Suprapubic skin (tissue), 3 donors: Measurements from ENCODE around the gene MTMR12.

Experiments
- POLR2AphosphoS5 ChIP-seq, 3 donors: sonication (generic); formaldehyde crosslinking; IDR thresholded peaks; one replicate each; pipeline ENCODE4 v1.6.1; 2017; ENCODE audit warnings: antibody characterized with exemption in 3 of 3
- TF ChIP-seq, protein P1 (sequence below), 2 donors: fragments of 200-600 bp in 1 of 2; fragments of 450-650 bp in 1 of 2; sonication (generic) in 1 of 2; IDR thresholded peaks; one replicate each; pipeline ENCODE4 v1.5.1; 2016 to 2019; ENCODE audit warnings: antibody characterized with exemption in 2 of 2, mild to moderate bottlenecking in 1 of 2, moderate library complexity in 1 of 2

DNA sequence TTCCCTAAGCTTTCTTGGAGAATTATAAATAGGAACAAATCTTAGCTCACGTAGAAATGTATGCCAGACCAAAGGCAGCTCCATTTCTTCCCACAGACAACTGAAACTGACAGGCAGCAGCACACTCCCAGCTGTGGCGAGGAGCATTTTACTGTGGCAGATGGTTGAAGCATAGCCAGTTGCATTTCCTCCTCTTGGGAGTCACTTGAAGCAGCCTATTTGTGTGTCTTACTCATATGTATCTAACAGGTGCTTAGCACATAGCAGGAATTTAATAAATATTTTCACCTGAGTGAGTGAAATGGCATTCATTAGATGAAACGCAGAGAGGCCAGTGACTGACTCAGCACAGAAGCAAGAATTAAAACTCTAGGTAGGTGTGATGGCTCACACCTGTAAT is 12.3 kb upstream of the MTMR12 start:
- TF ChIP-seq, protein P1, sequence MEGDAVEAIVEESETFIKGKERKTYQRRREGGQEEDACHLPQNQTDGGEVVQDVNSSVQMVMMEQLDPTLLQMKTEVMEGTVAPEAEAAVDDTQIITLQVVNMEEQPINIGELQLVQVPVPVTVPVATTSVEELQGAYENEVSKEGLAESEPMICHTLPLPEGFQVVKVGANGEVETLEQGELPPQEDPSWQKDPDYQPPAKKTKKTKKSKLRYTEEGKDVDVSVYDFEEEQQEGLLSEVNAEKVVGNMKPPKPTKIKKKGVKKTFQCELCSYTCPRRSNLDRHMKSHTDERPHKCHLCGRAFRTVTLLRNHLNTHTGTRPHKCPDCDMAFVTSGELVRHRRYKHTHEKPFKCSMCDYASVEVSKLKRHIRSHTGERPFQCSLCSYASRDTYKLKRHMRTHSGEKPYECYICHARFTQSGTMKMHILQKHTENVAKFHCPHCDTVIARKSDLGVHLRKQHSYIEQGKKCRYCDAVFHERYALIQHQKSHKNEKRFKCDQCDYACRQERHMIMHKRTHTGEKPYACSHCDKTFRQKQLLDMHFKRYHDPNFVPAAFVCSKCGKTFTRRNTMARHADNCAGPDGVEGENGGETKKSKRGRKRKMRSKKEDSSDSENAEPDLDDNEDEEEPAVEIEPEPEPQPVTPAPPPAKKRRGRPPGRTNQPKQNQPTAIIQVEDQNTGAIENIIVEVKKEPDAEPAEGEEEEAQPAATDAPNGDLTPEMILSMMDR (IDR thresholded peaks at IDR 0.05) = no peak
- TF ChIP-seq POLR2AphosphoS5 (IDR thresholded peaks at IDR 0.05) = no peak
